Lower lobe of right lung (tissue), 2 donors: ENCODE results near the gene ARAP1. TPM values are rescaled to one million over a fixed set of nuclear protein-coding genes. Genes with fewer than 3 reads are reported as not detected.

Experiments
- ATAC-seq, 2 donors: fragments of 200-7000 bp; cut with Tn5 transposase; one replicate each; pipeline ENCODE4 v1.9.1; 2020 to 2022; ENCODE audit warnings: mild to moderate bottlenecking in 2 of 2, moderate library complexity in 2 of 2
- DNase-seq: peaks from one replicate; pipeline ENCODE4 v3.0.0-alpha.2; 2020
- H3K27ac ChIP-seq: fragments of 200-600 bp; one replicate; pipeline ENCODE4 v1.8.0; 2022
- H3K27me3 ChIP-seq: fragments of 200-600 bp; one replicate; pipeline ENCODE4 v1.8.0; 2022; ENCODE audit warnings: low read depth
- H3K36me3 ChIP-seq: fragments of 200-600 bp; one replicate; pipeline ENCODE4 v1.8.0; 2022; ENCODE audit warnings: mild to moderate bottlenecking
- H3K4me1 ChIP-seq: fragments of 200-600 bp; one replicate; pipeline ENCODE4 v1.8.0; 2022
- H3K4me3 ChIP-seq: fragments of 200-600 bp; one replicate; pipeline ENCODE4 v1.8.0; 2022; ENCODE audit warnings: mild to moderate bottlenecking
- H3K9me3 ChIP-seq: fragments of 200-600 bp; one replicate; pipeline ENCODE4 v1.8.0; 2022
- CTCF ChIP-seq: fragments of 200-600 bp; IDR thresholded peaks from one replicate; pipeline ENCODE4 v1.8.0; 2022; ENCODE audit warnings: antibody characterized with exemption, mild to moderate bottlenecking
- intact Hi-C: fragments of 100-400 bp; cut with DNase I; formaldehyde crosslinking; loops from one replicate; pipeline ENCODE4 v1.11.0; 2022
- total RNA-seq: library from RNA; stranded (reverse); fragmentation: NEBNext Ultra II Directional; extraction: Animal tissue kit (Norgen Biotek cat#: 25700); gene quantifications from one replicate; pipeline ENCODE4 v1.2.1, GENCODE V29; 2021
- donor health status: DM: no; HTN: yes; CAD: no; lungs with severe emphysema.

Gene ARAP1
- total RNA-seq, 1 donor from 2014 or later = 276 TPM

- Histone ChIP-seq H3K9me3 (no peaks in the 10 kb centered on the region), H3K36me3 (peaks cover 18% of the 10 kb centered on the region), H3K4me3 (peak overlapping the region; percentile 83), H3K27me3 (no peaks in the 10 kb centered on the region), H3K27ac (peak overlapping the region; percentile 79), H3K4me1 (peaks cover 65% of the 10 kb centered on the region)
- intact Hi-C loops = no loop called here
- ATAC-seq (no peak), DNase-seq (no peak)
- TF ChIP-seq CTCF = no peak
Measured at GRCh38 chr11:72750556-72751115, 1.6 kb downstream of the ARAP1 start.

- Histone ChIP-seq H3K4me1 (peaks cover 67% of the 10 kb centered on the region), H3K4me3 (no peak overlapping the region), H3K27me3 (no peaks in the 10 kb centered on the region), H3K36me3 (peaks cover 14% of the 10 kb centered on the region), H3K27ac (peak overlapping the region; percentile 6), H3K9me3 (no peaks in the 10 kb centered on the region)
- TF ChIP-seq CTCF = no peak
- DNase-seq = no peak
- ATAC-seq = no peak
- intact Hi-C loops = no loop called here
Measured at GRCh38 chr11:72750086-72750485, 2.1 kb downstream of the ARAP1 start.

- H3K4me1 ChIP-seq = peaks cover 82% of the 10 kb centered on the region
- intact Hi-C loops = no loop called here
- no peaks in the 10 kb centered on the region for H3K9me3 ChIP-seq
- TF ChIP-seq CTCF = no peak
- H3K36me3 ChIP-seq = peaks cover 10% of the 10 kb centered on the region
- H3K27me3 ChIP-seq = no peaks in the 10 kb centered on the region
- H3K27ac ChIP-seq = no peak overlapping the region
- DNase-seq = no peak
- no peak overlapping the region for H3K4me3 ChIP-seq
- no peak for ATAC-seq
Measured at GRCh38 chr11:72747289-72747855, 4.8 kb downstream of the ARAP1 start.

- H3K4me1 ChIP-seq = peaks cover 88% of the 10 kb centered on the region
- H3K27me3 ChIP-seq = no peaks in the 10 kb centered on the region
- ATAC-seq = no peak
- H3K9me3 ChIP-seq = no peaks in the 10 kb centered on the region
- H3K4me3 ChIP-seq = no peak overlapping the region
- intact Hi-C loops = no loop called here
- H3K27ac ChIP-seq = no peak overlapping the region
- no peak for TF ChIP-seq CTCF
- DNase-seq = no peak
- H3K36me3 ChIP-seq = peaks cover 10% of the 10 kb centered on the region
Measured at GRCh38 chr11:72746821-72747220, 5.4 kb downstream of the ARAP1 start.

- Histone ChIP-seq H3K4me1 (peaks cover 89% of the 10 kb centered on the region), H3K4me3 (no peak overlapping the region), H3K9me3 (no peaks in the 10 kb centered on the region), H3K27ac (peak overlapping the region; percentile 31), H3K27me3 (no peaks in the 10 kb centered on the region), H3K36me3 (peaks cover 10% of the 10 kb centered on the region)
- intact Hi-C loops = no loop called here
- TF ChIP-seq CTCF = no peak
- DNase-seq = no peak
- no peak for ATAC-seq
Measured at GRCh38 chr11:72745925-72746550, 6.2 kb downstream of the ARAP1 start.
